Epithelial cell of proximal tubule (primary cell): ENCODE data around the gene ATP5F1A. TPM values are rescaled to one million over a fixed set of nuclear protein-coding genes. Genes with fewer than 3 reads are reported as not detected.
A peak's percentile ranks its signal among the peaks of the same experiment; 100 is the strongest.

Source experiments
- DNase-seq: peaks from one replicate; pipeline ENCODE4 v3.0.0-alpha.2; 2011; ENCODE audit warnings: low read depth
- H3K4me3 ChIP-seq: 2 replicates; pipeline ENCODE4 v1.5.1; 2011; ENCODE audit warnings: low read depth, mild to moderate bottlenecking, low read length
- total RNA-seq: library from RNA; depleted of rRNA; stranded (reverse); fragments of >200 nt; gene quantifications from 2 replicates; pipeline ENCODE4 v1.2.3, GENCODE V29; 2015
- TF ChIP-seq, protein P1 (sequence below): conservative IDR thresholded peaks from 2 replicates; pipeline ENCODE4 v1.5.1; 2012; ENCODE audit warnings: low read depth, mild to moderate bottlenecking, low read length

Gene ATP5F1A
- total RNA-seq, 1 donor from 2014 or later, result 730 TPM

DNA sequence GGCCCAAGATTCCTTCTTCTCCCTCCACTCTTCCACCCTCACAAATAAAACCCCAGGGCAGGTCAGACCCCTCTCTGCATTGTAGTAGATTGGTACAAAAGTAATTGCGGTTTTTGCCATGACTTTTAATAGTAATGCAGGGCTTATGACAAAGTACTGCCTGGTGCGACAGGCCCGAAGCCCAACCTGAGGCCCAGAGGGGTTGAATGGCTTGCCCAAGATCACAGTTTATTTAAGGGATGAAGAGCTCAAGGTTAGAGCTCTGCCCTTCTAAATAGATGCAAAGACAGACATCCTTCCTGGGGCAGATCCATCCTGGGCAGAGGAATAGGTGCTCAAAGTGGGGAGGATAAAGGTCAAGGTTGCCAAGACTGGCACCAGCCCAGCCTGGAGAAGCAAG, 25.1 kb downstream of the ATP5F1A start:
- TF ChIP-seq, protein P1, sequence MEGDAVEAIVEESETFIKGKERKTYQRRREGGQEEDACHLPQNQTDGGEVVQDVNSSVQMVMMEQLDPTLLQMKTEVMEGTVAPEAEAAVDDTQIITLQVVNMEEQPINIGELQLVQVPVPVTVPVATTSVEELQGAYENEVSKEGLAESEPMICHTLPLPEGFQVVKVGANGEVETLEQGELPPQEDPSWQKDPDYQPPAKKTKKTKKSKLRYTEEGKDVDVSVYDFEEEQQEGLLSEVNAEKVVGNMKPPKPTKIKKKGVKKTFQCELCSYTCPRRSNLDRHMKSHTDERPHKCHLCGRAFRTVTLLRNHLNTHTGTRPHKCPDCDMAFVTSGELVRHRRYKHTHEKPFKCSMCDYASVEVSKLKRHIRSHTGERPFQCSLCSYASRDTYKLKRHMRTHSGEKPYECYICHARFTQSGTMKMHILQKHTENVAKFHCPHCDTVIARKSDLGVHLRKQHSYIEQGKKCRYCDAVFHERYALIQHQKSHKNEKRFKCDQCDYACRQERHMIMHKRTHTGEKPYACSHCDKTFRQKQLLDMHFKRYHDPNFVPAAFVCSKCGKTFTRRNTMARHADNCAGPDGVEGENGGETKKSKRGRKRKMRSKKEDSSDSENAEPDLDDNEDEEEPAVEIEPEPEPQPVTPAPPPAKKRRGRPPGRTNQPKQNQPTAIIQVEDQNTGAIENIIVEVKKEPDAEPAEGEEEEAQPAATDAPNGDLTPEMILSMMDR, result no peak
- no peak overlapping the region for H3K4me3 ChIP-seq
- no peak for DNase-seq

DNA sequence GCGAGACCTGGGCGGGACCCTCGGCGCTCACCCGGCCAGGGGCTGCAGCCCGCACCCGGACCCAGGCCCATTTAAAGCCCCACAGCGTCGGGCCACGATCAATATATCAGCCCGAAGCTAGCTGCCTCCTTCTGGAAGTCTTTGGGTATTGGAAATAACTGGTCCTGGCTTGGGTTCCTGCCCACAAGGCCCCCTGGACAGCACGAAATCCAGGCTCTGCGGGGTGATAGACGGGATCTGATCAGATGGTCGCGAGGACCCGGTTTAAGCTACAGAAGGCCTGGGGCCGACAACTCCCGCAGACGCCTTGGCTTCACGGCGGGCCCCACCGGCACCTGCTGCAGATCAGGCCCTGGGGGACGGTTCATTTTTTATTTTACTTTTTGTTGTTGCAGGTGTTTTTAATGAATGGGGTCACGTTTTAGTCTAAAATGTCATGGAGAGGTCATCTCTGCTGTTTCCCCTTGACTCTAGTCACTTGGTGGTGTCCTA, 25.7 kb downstream of the ATP5F1A start:
- H3K4me3 ChIP-seq, result peak overlapping the region; percentile 89
- DNase-seq, result no peak
- TF ChIP-seq, protein P1, result peak; percentile 18

DNA sequence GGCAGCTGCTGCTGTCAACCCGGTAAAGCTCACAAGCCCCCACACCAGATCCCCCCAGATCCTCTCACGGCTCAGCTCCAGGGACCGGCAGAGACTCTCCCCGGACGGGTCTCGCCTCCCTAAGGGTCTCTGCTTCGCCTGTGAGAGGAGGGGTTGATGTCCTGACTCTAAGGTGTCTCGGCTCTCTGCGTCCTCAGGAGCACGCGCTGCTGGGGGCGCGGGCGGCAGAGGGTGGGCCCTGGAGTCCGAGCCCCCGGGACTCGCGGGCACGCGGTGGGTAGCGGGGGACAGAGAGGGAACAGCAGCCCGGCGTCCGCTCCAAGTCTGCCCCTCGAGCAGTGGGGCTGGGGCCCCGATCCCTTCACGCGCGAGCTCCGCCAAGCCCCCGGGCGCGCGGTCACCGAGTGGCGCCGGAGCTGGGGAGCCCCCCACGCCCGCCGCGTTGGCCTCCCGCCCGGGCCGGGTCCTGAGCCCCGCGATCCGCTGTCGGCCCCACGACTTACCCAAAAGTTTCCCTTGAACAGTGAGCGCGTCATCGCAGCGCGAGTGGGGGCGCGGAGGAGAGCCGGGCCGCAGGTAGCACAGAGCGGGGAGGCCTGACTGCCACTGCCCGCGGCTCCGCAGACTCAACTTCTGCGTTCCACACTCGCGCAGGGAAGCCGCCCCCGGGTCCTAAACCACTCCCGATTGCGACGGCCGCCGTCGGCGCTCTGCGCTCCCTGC, 26.3 kb downstream of the ATP5F1A start, which contains the start of gene PSTPIP2:
PSTPIP2 (minus strand) TSS at position 608 of the 723 bp plus-strand sequence; CDS start at position 536, 72 bp downstream.
- no peak for DNase-seq
- H3K4me3 ChIP-seq, result peak within 1 kb of the TSS; percentile 89
- TF ChIP-seq, protein P1, result no peak

DNA sequence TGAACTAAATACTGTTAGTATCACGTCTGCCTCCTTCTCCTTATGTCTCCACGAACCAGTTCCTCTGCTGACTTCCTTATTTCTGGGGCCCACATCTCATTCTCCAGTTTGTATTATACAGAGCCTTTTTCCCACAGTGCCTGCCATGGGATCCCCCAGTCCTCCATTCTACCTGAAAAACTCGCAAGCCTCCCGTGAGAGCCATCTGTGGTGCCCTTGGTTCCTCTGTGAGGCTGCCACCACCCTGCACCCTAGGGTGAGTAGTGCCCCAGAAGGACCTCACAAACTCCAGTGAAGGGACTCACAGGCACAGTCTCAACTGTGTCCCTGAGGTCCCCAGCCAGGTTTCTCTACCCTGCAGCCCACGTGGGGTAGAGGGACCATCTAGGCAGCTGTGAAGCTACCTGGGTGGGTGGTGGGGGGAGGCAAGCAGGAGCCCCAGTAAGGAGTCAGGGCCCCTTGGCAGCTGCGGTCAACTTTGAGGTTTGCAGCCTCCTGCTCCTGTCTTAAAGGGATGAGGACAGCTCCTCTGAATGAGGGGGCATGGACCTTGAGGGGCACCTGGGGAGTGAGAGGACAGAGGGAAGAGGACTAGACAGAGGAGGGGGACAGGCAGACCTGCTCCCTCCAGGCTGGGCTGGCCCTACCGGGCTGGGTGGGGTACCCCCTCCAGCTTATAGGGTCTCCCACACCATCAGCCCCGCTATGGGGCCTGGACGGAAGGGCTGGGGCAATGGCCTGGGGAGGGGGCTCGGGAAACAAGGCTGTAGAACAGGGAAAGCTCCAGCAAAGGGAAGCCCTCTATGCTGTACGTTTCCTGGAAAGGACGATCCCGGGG, 27.1 kb downstream of the ATP5F1A start:
- TF ChIP-seq, protein P1, result no peak
- H3K4me3 ChIP-seq, result peak overlapping the region; percentile 89
- no peak for DNase-seq

DNA sequence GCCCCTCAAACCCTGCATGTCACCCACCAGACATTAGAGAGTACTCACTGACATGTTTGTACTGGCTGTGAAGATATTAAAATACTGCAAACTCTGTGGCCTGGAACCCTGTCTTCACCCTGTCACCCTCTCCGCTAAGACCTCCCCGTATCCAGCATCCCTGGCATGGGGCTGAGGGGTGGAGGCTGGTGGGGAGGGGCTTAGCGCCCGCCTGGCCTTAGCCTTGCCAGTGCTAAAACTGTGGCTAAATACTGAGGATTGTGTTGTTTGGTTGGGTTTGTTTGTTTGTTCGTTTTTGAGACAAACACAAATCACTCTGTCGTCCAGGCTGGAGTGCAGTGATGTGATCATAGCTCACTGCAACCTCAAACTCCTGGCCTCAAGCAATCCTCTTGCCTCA, 27.9 kb downstream of the ATP5F1A start:
- TF ChIP-seq, protein P1, result no peak
- no peak for DNase-seq

DNA sequence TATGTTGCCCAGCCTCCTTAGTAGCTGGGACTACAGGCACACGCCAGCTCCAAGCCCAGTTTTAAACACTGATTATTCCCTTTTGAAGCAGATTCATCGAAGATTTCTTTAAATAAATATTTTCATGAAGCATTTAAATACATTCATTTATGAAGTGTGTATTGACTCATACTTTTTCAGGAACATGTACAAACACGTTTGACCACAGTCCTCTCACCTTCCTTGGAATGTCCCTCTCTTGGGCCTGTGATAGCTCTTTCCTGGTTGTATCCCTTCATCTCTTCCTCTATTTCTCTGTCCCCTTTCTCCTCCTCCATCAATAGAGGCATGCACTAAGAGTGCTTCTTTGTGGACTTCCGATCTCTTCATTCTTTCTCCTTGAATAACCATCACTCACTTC, 28.6 kb downstream of the ATP5F1A start:
- H3K4me3 ChIP-seq, result no peak overlapping the region
- DNase-seq, result no peak

More for the DNA sequence above, 27.9 kb downstream of the ATP5F1A start:
- H3K4me3 ChIP-seq, result no peak overlapping the region

More for the DNA sequence above, 28.6 kb downstream of the ATP5F1A start:
- TF ChIP-seq, protein P1, result no peak
